ENCODE measurements around the gene KRT1. TPM values are rescaled to one million over a fixed set of nuclear protein-coding genes. Genes with fewer than 3 reads are reported as not detected.

The KRT1 gene
- total and polyA plus RNA-seq, 9 donors: not detected

- H3K4me1 ChIP-seq (ENCODE audit: insufficient read depth): no peaks in the 10 kb centered on the region
- no peak overlapping the region for H3K27ac ChIP-seq
- DNase-seq: no peak
Measured at GRCh38 chr12:52677126-52677525, 3.1 kb downstream of the KRT1 start.

GRCh38 chr12:52676163-52676562 is 4.0 kb downstream of the KRT1 start:
- 82 to 95% (median 85%) methylated on average over 7 of the region's 7 CpGs for WGBS, 3 donors
- intact Hi-C loops (cut with DNase I): no loop called here
- Histone ChIP-seq H3K4me3 (no peak overlapping the region), H3K9me3 (no peaks in the 10 kb centered on the region), H3K27ac (no peak overlapping the region), H3K36me3 (no peaks in the 10 kb centered on the region), H3K4me1 (ENCODE audit: insufficient read depth) (no peaks in the 10 kb centered on the region), H3K27me3 (no peaks in the 10 kb centered on the region)
- TF ChIP-seq CTCF (IDR thresholded peaks at IDR 0.05): no peak
- no peak for TF ChIP-seq EP300 (IDR thresholded peaks at IDR 0.05)
- no peak for TF ChIP-seq POLR2A (IDR thresholded peaks at IDR 0.05)
- no peak for DNase-seq

More at GRCh38 chr12:52677126-52677525, 3.1 kb downstream of the KRT1 start:
- no peaks in the 10 kb centered on the region for H3K27me3 ChIP-seq
- no peak overlapping the region for H3K4me3 ChIP-seq
- WGBS, 3 donors: 75 to 84% (median 76%) methylated on average over 5 of the region's 5 CpGs
- intact Hi-C loops (cut with DNase I): no loop called here
- H3K9me3 ChIP-seq: no peaks in the 10 kb centered on the region
- TF ChIP-seq EP300 (IDR thresholded peaks at IDR 0.05) (no peak), POLR2A (IDR thresholded peaks at IDR 0.05) (no peak), CTCF (IDR thresholded peaks at IDR 0.05) (no peak)
- no peaks in the 10 kb centered on the region for H3K36me3 ChIP-seq

GRCh38 chr12:52675301-52675701 is 4.9 kb downstream of the KRT1 start:
- intact Hi-C loops (cut with DNase I): no loop called here
- 89 to 92% (median 91%) methylated on average over 28 of the region's 28 CpGs for WGBS, 3 donors
- Histone ChIP-seq H3K9me3 (no peaks in the 10 kb centered on the region), H3K27me3 (no peaks in the 10 kb centered on the region), H3K4me3 (no peak overlapping the region), H3K4me1 (ENCODE audit: insufficient read depth) (no peaks in the 10 kb centered on the region), H3K27ac (no peak overlapping the region), H3K36me3 (no peaks in the 10 kb centered on the region)
- no peak for TF ChIP-seq CTCF (IDR thresholded peaks at IDR 0.05)
- TF ChIP-seq POLR2A (IDR thresholded peaks at IDR 0.05): no peak
- no peak for TF ChIP-seq EP300 (IDR thresholded peaks at IDR 0.05)
- DNase-seq: no peak

GRCh38 chr12:52674433-52674775 is 5.8 kb downstream of the KRT1 start:
- WGBS, 3 donors: 83 to 92% (median 88%) methylated on average over 4 of the region's 4 CpGs
- intact Hi-C loops (cut with DNase I): no loop called here
- no peaks in the 10 kb centered on the region for H3K27me3 ChIP-seq

More at GRCh38 chr12:52674433-52674775, 5.8 kb downstream of the KRT1 start:
- no peaks in the 10 kb centered on the region for H3K36me3 ChIP-seq
- H3K4me1 ChIP-seq (ENCODE audit: insufficient read depth): no peaks in the 10 kb centered on the region
- no peaks in the 10 kb centered on the region for H3K9me3 ChIP-seq
- no peak for DNase-seq
- H3K4me3 ChIP-seq: no peak overlapping the region
- TF ChIP-seq EP300 (IDR thresholded peaks at IDR 0.05) (no peak), CTCF (IDR thresholded peaks at IDR 0.05) (no peak), POLR2A (IDR thresholded peaks at IDR 0.05) (no peak)
- H3K27ac ChIP-seq: no peak overlapping the region

Data from ovary (tissue), 9 donors.